Measurements from ENCODE around the gene GREB1L.

GREB1L gene

GRCh38 chr18:21461460-21461859 lies 219.4 kb downstream of the GREB1L start:
- H3K4me1 ChIP-seq, result no peaks in the 10 kb centered on the region
- H3K9me3 ChIP-seq, result no peaks in the 10 kb centered on the region
- H3K4me3 ChIP-seq (ENCODE audit: low read depth, low read length), result no peak overlapping the region
- no peak for DNase-seq
- no peaks in the 10 kb centered on the region for H3K36me3 ChIP-seq
- no peak for TF ChIP-seq CTCF (IDR thresholded peaks at IDR 0.05; ENCODE audit: low read depth, low read length)
- no peaks in the 10 kb centered on the region for H3K27me3 ChIP-seq

GRCh38 chr18:21463718-21464117 lies 221.7 kb downstream of the GREB1L start:
- no peaks in the 10 kb centered on the region for H3K36me3 ChIP-seq
- no peaks in the 10 kb centered on the region for H3K4me1 ChIP-seq
- no peak for DNase-seq
- no peaks in the 10 kb centered on the region for H3K27me3 ChIP-seq
- no peak for TF ChIP-seq CTCF (IDR thresholded peaks at IDR 0.05; ENCODE audit: low read depth, low read length)
- no peak overlapping the region for H3K4me3 ChIP-seq (ENCODE audit: low read depth, low read length)
- no peaks in the 10 kb centered on the region for H3K9me3 ChIP-seq

- no peak for TF ChIP-seq CTCF (IDR thresholded peaks at IDR 0.05; ENCODE audit: low read depth, low read length)
- Histone ChIP-seq H3K4me3 (ENCODE audit: low read depth, low read length) (no peak overlapping the region), H3K27me3 (no peaks in the 10 kb centered on the region), H3K9me3 (no peaks in the 10 kb centered on the region), H3K36me3 (no peaks in the 10 kb centered on the region), H3K4me1 (no peaks in the 10 kb centered on the region)
- DNase-seq, result no peak
These were observed 226.6 kb downstream of the GREB1L start for GRCh38 chr18:21468514-21469164.

- Histone ChIP-seq H3K4me3 (ENCODE audit: low read depth, low read length) (no peak overlapping the region), H3K27me3 (no peaks in the 10 kb centered on the region), H3K4me1 (no peaks in the 10 kb centered on the region), H3K9me3 (no peaks in the 10 kb centered on the region), H3K36me3 (no peaks in the 10 kb centered on the region)
- no peak for DNase-seq
- no peak for TF ChIP-seq CTCF (IDR thresholded peaks at IDR 0.05; ENCODE audit: low read depth, low read length)
These were observed 230.7 kb downstream of the GREB1L start for GRCh38 chr18:21472741-21473140.

- Histone ChIP-seq H3K9me3 (no peaks in the 10 kb centered on the region), H3K4me3 (ENCODE audit: low read depth, low read length) (no peak overlapping the region), H3K4me1 (no peaks in the 10 kb centered on the region), H3K27me3 (no peaks in the 10 kb centered on the region), H3K36me3 (no peaks in the 10 kb centered on the region)
- no peak for DNase-seq
- TF ChIP-seq CTCF (IDR thresholded peaks at IDR 0.05; ENCODE audit: low read depth, low read length), result no peak
These were observed 232.6 kb downstream of the GREB1L start for GRCh38 chr18:21474621-21475020.

- DNase-seq, result no peak
- Histone ChIP-seq H3K4me1 (no peaks in the 10 kb centered on the region), H3K9me3 (no peaks in the 10 kb centered on the region), H3K27me3 (no peaks in the 10 kb centered on the region), H3K36me3 (no peaks in the 10 kb centered on the region), H3K4me3 (ENCODE audit: low read depth, low read length) (no peak overlapping the region)
- TF ChIP-seq CTCF (IDR thresholded peaks at IDR 0.05; ENCODE audit: low read depth, low read length), result no peak
These were observed 237.7 kb downstream of the GREB1L start for GRCh38 chr18:21479721-21480120.

Data from BE2C (cell line).